Dermis blood vessel endothelial cell (primary cell): ENCODE data around the gene UBE2E3. TPM values are rescaled to one million over a fixed set of nuclear protein-coding genes. Genes with fewer than 3 reads are reported as not detected.
"Not testable (repeated sequence)": the region's sequence is repeated elsewhere in the genome, so short reads cannot be mapped to it uniquely, and the experiment has no call there.

Source experiments
- DNase-seq: peaks from one replicate; pipeline ENCODE4 v3.0.0; 2010
- total RNA-seq: library from RNA; depleted of rRNA; stranded (reverse); fragments of >200 nt; gene quantifications from 2 replicates; pipeline ENCODE4 v1.2.3, GENCODE V29; 2014

The UBE2E3 gene
- total RNA-seq, result 51.9 and 75.2 TPM in 2 replicates

- DNase-seq, result peak; percentile 83
Measured at GRCh38 chr2:180980106-180980942, at the start of gene UBE2E3. Gene UBE2E3, plus strand, starts transcription at chr2:180980605. Its CDS starts 1,438 bp downstream, at chr2:180982043.

- DNase-seq, result no peak
Measured at GRCh38 chr2:180931841-180932240, 48.6 kb upstream of the UBE2E3 start.

- no peak for DNase-seq
Measured at GRCh38 chr2:180933332-180933731, 47.1 kb upstream of the UBE2E3 start.

- no peak for DNase-seq
Measured at GRCh38 chr2:180934911-180935310, 45.5 kb upstream of the UBE2E3 start.

GRCh38 chr2:180937480-180937879, 42.9 kb upstream of the UBE2E3 start:
- DNase-seq, result not testable (repeated sequence)

GRCh38 chr2:180938451-180938850, 42.0 kb upstream of the UBE2E3 start:
- DNase-seq, result no peak

GRCh38 chr2:180943275-180943674, 37.1 kb upstream of the UBE2E3 start:
- DNase-seq, result no peak

GRCh38 chr2:180944372-180944771, 36.0 kb upstream of the UBE2E3 start:
- DNase-seq, result no peak

GRCh38 chr2:180947208-180947689, 33.2 kb upstream of the UBE2E3 start:
- DNase-seq, result no peak

GRCh38 chr2:180949896-180950295, 30.5 kb upstream of the UBE2E3 start:
- DNase-seq, result no peak

GRCh38 chr2:180952082-180952481, 28.3 kb upstream of the UBE2E3 start:
- DNase-seq, result no peak

GRCh38 chr2:180952731-180953336, 27.6 kb upstream of the UBE2E3 start:
- DNase-seq, result no peak

GRCh38 chr2:180953550-180953949, 26.9 kb upstream of the UBE2E3 start:
- DNase-seq, result no peak

GRCh38 chr2:180955101-180955500, 25.3 kb upstream of the UBE2E3 start:
- no peak for DNase-seq

- no peak for DNase-seq
Measured at GRCh38 chr2:180959787-180960186, 20.6 kb upstream of the UBE2E3 start.

GRCh38 chr2:180960982-180961381, 19.4 kb upstream of the UBE2E3 start:
- no peak for DNase-seq

- no peak for DNase-seq
Measured at GRCh38 chr2:180962727-180963314, 17.6 kb upstream of the UBE2E3 start.

- no peak for DNase-seq
Measured at GRCh38 chr2:180966378-180966777, 14.0 kb upstream of the UBE2E3 start.

GRCh38 chr2:180969124-180969523, 11.3 kb upstream of the UBE2E3 start:
- no peak for DNase-seq

GRCh38 chr2:180970016-180970415, 10.4 kb upstream of the UBE2E3 start:
- no peak for DNase-seq

GRCh38 chr2:180971811-180972210, 8.6 kb upstream of the UBE2E3 start:
- DNase-seq, result no peak

GRCh38 chr2:180975585-180975984, 4.8 kb upstream of the UBE2E3 start:
- DNase-seq, result no peak

- DNase-seq, result peak; percentile 37
Measured at GRCh38 chr2:180978903-180979748, 1.3 kb upstream of the UBE2E3 start.
